ENCODE data around the gene AP5Z1.

DNA sequence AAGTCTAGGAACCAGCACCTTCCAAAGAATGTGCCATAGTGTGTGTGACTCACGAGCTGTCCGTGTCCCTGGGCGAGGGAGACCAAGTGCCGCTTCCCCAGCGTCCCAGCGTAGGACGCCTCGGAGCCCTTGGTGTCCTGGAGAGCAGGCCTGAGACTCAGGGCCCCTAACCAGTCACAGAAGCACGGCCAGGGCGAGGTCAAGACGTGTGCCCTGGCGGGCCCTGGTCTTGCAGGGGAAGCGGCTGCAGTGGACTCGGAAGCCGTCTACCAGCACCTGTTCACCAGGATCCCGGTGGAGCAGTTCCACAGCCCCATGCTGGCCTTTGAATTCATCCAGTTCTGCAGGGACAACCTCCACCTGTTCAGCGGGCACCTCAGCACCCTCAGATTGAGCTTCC, 10.6 kb downstream of the AP5Z1 start:
- TF ChIP-seq, protein P1, sequence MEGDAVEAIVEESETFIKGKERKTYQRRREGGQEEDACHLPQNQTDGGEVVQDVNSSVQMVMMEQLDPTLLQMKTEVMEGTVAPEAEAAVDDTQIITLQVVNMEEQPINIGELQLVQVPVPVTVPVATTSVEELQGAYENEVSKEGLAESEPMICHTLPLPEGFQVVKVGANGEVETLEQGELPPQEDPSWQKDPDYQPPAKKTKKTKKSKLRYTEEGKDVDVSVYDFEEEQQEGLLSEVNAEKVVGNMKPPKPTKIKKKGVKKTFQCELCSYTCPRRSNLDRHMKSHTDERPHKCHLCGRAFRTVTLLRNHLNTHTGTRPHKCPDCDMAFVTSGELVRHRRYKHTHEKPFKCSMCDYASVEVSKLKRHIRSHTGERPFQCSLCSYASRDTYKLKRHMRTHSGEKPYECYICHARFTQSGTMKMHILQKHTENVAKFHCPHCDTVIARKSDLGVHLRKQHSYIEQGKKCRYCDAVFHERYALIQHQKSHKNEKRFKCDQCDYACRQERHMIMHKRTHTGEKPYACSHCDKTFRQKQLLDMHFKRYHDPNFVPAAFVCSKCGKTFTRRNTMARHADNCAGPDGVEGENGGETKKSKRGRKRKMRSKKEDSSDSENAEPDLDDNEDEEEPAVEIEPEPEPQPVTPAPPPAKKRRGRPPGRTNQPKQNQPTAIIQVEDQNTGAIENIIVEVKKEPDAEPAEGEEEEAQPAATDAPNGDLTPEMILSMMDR (IDR thresholded peaks at IDR 0.05; ENCODE audit: insufficient read depth, low read length) = no peak
- TF ChIP-seq, protein P2, sequence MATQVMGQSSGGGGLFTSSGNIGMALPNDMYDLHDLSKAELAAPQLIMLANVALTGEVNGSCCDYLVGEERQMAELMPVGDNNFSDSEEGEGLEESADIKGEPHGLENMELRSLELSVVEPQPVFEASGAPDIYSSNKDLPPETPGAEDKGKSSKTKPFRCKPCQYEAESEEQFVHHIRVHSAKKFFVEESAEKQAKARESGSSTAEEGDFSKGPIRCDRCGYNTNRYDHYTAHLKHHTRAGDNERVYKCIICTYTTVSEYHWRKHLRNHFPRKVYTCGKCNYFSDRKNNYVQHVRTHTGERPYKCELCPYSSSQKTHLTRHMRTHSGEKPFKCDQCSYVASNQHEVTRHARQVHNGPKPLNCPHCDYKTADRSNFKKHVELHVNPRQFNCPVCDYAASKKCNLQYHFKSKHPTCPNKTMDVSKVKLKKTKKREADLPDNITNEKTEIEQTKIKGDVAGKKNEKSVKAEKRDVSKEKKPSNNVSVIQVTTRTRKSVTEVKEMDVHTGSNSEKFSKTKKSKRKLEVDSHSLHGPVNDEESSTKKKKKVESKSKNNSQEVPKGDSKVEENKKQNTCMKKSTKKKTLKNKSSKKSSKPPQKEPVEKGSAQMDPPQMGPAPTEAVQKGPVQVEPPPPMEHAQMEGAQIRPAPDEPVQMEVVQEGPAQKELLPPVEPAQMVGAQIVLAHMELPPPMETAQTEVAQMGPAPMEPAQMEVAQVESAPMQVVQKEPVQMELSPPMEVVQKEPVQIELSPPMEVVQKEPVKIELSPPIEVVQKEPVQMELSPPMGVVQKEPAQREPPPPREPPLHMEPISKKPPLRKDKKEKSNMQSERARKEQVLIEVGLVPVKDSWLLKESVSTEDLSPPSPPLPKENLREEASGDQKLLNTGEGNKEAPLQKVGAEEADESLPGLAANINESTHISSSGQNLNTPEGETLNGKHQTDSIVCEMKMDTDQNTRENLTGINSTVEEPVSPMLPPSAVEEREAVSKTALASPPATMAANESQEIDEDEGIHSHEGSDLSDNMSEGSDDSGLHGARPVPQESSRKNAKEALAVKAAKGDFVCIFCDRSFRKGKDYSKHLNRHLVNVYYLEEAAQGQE (IDR thresholded peaks at IDR 0.05; ENCODE audit: insufficient replicate concordance, low read depth) = no peak
- TF ChIP-seq SPI1 (IDR thresholded peaks at IDR 0.05; ENCODE audit: borderline replicate concordance, low read depth) = no peak
